ENCODE results near the gene ANKRD55. TPM values are rescaled to one million over a fixed set of nuclear protein-coding genes. Genes with fewer than 3 reads are reported as not detected.
"Not testable (repeated sequence)": the region's sequence is repeated elsewhere in the genome, so short reads cannot be mapped to it uniquely, and the experiment has no call there.

ANKRD55 gene
- total and polyA plus RNA-seq, 2 donors (not counting 3 experiments of a cell fraction or from before 2014, with no cell fraction given) = 1.4 to 2.1 TPM

DNA sequence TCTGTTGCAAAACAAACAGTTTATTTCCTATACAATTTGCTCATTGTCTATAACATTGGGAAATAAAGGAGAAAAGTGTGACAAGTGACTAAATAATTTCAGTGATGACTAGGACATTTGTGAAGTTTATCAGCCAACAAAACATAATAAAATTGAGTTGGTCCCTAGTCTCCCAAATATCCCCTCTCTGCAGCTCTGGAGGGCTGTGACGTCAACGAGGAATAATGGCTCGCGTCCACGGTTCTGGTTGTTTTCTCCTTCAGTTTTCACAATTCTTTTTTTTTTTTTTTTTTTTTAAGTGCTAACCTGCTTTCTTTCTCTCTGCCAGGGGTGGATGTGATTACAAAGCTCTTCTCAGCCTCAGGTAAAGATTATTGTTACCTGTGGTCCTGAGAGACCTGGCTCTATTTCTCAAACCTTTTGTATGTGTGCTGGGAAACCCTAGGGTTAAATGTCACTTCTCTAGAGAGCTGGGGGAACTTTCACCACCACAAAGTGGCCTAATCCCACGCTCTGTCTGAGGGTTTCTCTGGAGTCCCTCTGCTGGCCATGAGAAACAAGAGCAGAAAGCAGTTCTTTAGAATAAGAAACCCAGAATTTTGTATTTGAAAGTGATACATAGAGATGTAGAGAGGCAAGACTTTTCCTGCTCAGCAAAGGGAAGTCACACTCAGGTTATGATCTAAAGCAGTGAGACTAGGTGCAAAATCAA, 36.2 kb upstream of the ANKRD55 start:
- no peak overlapping the region for H3K9ac ChIP-seq (replicated peaks; ENCODE audit: extremely low read depth, insufficient read depth, low read length)
- no peaks in the 10 kb centered on the region for H3K9me3 ChIP-seq (replicated peaks; ENCODE audit: control insufficient read depth, insufficient read depth, low read length)
- no peak overlapping the region for H3K4me3 ChIP-seq (replicated peaks in 1 of 3; ENCODE audit: insufficient read depth in 1 of 3, low read depth in 1 of 3, low read length in 3 of 3)
- TF ChIP-seq EZH2 (IDR thresholded peaks at IDR 0.05; ENCODE audit: borderline replicate concordance, low read depth, low read length, severe bottlenecking) (no peak), FOS (IDR thresholded peaks at IDR 0.05; ENCODE audit: borderline replicate concordance, insufficient read depth, low read length) (no peak), POLR2A (IDR thresholded peaks at IDR 0.05; ENCODE audit: low read depth, low read length) (no peak), POLR2AphosphoS5 (IDR thresholded peaks at IDR 0.05; ENCODE audit: insufficient read depth, low read depth, low read length) (no peak), GATA2 (IDR thresholded peaks at IDR 0.05; ENCODE audit: insufficient read depth, insufficient read length, low read depth, low read length) (no peak)
- TF ChIP-seq, protein P1, sequence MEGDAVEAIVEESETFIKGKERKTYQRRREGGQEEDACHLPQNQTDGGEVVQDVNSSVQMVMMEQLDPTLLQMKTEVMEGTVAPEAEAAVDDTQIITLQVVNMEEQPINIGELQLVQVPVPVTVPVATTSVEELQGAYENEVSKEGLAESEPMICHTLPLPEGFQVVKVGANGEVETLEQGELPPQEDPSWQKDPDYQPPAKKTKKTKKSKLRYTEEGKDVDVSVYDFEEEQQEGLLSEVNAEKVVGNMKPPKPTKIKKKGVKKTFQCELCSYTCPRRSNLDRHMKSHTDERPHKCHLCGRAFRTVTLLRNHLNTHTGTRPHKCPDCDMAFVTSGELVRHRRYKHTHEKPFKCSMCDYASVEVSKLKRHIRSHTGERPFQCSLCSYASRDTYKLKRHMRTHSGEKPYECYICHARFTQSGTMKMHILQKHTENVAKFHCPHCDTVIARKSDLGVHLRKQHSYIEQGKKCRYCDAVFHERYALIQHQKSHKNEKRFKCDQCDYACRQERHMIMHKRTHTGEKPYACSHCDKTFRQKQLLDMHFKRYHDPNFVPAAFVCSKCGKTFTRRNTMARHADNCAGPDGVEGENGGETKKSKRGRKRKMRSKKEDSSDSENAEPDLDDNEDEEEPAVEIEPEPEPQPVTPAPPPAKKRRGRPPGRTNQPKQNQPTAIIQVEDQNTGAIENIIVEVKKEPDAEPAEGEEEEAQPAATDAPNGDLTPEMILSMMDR (IDR thresholded peaks at IDR 0.05; ENCODE audit: extremely low read depth in 1 of 2, insufficient read depth in 1 of 2, low read depth in 1 of 2, low read length in 2 of 2) = peak; percentile 65
- FAIRE-seq = peak; percentile 74
- CTCF ChIA-PET = interaction anchor here (0.7 to 5.8 kb wide), 22 partner anchors 33 to 1008 kb away, joined by 3 to 277 read pairs (median 5); no protein-coding TSS in a partner anchor
- H3K4me1 ChIP-seq (ENCODE audit: control insufficient read depth, extremely low read depth, insufficient read depth, low read length) = peaks cover 6% of the 10 kb centered on the region
- no peaks in the 10 kb centered on the region for H3K36me3 ChIP-seq (ENCODE audit: control insufficient read depth in 2 of 2, extremely low read depth in 1 of 2, insufficient read depth in 2 of 2, low read length in 2 of 2)
- POLR2A ChIA-PET = interaction anchor here (0.6 kb wide), 1 partner anchor 346 kb away, joined by 8 read pairs; no protein-coding TSS in a partner anchor
- no peaks in the 10 kb centered on the region for H3K27me3 ChIP-seq (ENCODE audit: control insufficient read depth in 2 of 2, insufficient read depth in 2 of 2, low read length in 2 of 2)
- H3K79me2 ChIP-seq (ENCODE audit: control insufficient read depth, insufficient read depth, low read length) = no peaks in the 10 kb centered on the region
- H3K27ac ChIP-seq (ENCODE audit: insufficient read depth, low read depth, low read length) = no peak overlapping the region
- no peaks in the 10 kb centered on the region for H3K9me1 ChIP-seq (replicated peaks; ENCODE audit: control insufficient read depth, extremely low read depth, insufficient read depth, low read length)
- no peaks in the 10 kb centered on the region for H4K20me1 ChIP-seq (replicated peaks; ENCODE audit: control insufficient read depth, extremely low read depth, insufficient read depth, low read length)
- intact Hi-C loops (cut with micrococcal nuclease) = loop anchor here (1.0 to 5.0 kb wide), 4 partner anchors 57 to 333 kb away; no protein-coding TSS in a partner anchor
- H3K4me2 ChIP-seq (ENCODE audit: insufficient read depth, low read length) = no peak overlapping the region
- peak; percentile 72 for DNase-seq (ENCODE audit: low read depth, low spot score)
- dilution Hi-C loops (cut with MboI; ENCODE audit: extremely low pct_ligation_motif_present, low sequenced_read_pairs) = no loop called here
- no peak overlapping the region for H2AFZ ChIP-seq (ENCODE audit: low read depth, low read length)
- BruUV-seq (replicated peaks) = no TSS peak

DNA sequence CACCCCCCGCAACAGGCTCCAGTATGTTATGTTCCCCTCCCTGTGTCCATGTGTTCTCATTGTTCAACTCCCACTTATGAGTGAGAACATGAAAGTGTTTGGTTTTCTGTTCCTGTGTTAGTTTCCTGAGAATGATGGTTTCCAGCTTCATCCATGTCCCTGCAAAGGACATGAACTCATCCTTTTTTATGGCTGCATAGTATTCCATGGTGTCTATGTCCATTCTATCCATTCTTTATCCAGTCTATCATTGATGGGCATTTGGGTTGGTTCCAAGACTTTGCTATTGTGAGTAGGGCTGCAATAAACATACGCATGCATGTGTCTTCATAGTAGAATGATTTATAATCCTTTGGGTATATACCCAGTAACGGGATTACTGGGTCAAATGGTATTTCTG, 35.6 kb upstream of the ANKRD55 start:
- FAIRE-seq; BruUV-seq (replicated peaks); H3K4me1 ChIP-seq (ENCODE audit: control insufficient read depth, extremely low read depth, insufficient read depth, low read length); H2AFZ ChIP-seq (ENCODE audit: low read depth, low read length); H4K20me1 ChIP-seq (replicated peaks; ENCODE audit: control insufficient read depth, extremely low read depth, insufficient read depth, low read length); H3K79me2 ChIP-seq (ENCODE audit: control insufficient read depth, insufficient read depth, low read length); DNase-seq (ENCODE audit: low read depth, low spot score); H3K9me3 ChIP-seq (replicated peaks; ENCODE audit: control insufficient read depth, insufficient read depth, low read length); H3K27ac ChIP-seq (ENCODE audit: insufficient read depth, low read depth, low read length); dilution Hi-C loops (cut with MboI; ENCODE audit: extremely low pct_ligation_motif_present, low sequenced_read_pairs); H3K9me1 ChIP-seq (replicated peaks; ENCODE audit: control insufficient read depth, extremely low read depth, insufficient read depth, low read length); H3K36me3 ChIP-seq (ENCODE audit: control insufficient read depth in 2 of 2, extremely low read depth in 1 of 2, insufficient read depth in 2 of 2, low read length in 2 of 2); H3K27me3 ChIP-seq (ENCODE audit: control insufficient read depth in 2 of 2, insufficient read depth in 2 of 2, low read length in 2 of 2); H3K4me2 ChIP-seq (ENCODE audit: insufficient read depth, low read length); H3K9ac ChIP-seq (replicated peaks; ENCODE audit: extremely low read depth, insufficient read depth, low read length); H3K4me3 ChIP-seq (replicated peaks in 1 of 3; ENCODE audit: insufficient read depth in 1 of 3, low read depth in 1 of 3, low read length in 3 of 3): not testable (repeated sequence)
- ChIA-PET CTCF (interaction anchor here (0.7 to 5.8 kb wide), 13 partner anchors 38 to 944 kb away, joined by 3 to 277 read pairs (median 4); no protein-coding TSS in a partner anchor), POLR2A (interaction anchor here (0.6 kb wide), 1 partner anchor 110 kb away, joined by 3 read pairs; no protein-coding TSS in a partner anchor)
- intact Hi-C loops (cut with micrococcal nuclease) = loop anchor here (1.0 to 5.0 kb wide), 4 partner anchors 56 to 332 kb away; no protein-coding TSS in a partner anchor

All from endothelial cell of umbilical vein (primary cell).